ENCODE results near the gene SBNO2. TPM values are rescaled to one million over a fixed set of nuclear protein-coding genes. Genes with fewer than 3 reads are reported as not detected.

SBNO2 gene
- total and polyA plus RNA-seq, 2 of the 4 experiments (the other 2 are of a cell fraction): 13.4 to 40.5 TPM

DNA sequence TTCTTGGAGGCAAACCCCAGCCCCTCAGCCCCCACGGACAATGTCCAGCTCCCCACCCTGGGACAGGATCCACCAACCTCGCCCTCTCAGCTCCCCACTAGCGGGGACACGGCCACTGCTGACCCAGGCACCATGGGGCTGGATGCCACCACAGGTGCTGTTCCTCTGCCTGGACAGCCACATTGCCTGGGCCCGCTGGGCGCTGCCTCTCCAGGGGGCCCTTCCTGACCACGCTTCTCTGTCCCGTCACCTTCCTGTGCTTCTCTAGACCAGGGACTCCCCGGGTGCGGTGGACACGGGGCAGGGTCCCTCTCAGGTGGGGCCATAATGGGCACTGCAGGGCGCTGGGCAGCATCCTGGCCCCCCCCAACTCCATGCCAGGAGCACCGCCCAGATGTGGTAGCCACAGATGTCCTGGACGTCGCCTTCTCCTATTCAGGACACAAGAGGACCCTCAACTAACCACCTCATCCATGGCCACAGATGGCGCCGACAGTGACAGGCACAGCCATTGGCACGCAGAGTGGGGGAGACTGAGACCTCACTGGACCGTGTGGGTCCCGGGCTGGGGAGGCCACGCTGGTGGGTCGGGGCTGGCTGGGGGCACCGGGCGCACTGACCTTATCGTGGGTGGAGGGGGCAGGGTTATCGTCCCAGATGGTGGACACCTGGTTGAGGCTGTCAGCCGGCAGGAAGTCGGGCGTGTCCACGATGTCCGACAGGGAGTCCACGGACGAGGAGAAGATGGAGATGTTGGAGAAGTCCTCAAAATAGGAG, 46.9 kb downstream of the SBNO2 start:
- H2AK9ac ChIP-seq (replicated peaks; ENCODE audit: low read depth, low read length, poor library complexity): peak overlapping the region; percentile 28
- ChIA-PET CTCF (no interaction called here), POLR2A (ENCODE audit: unreplicated experiment) (no interaction called here)
- no peak overlapping the region for H3K4me2 ChIP-seq (ENCODE audit: low read depth, low read length)
- no peak overlapping the region for H3K56ac ChIP-seq (ENCODE audit: extremely low read depth, insufficient read depth, low read length)
- no peak for ATAC-seq (ENCODE audit: low read depth)
- peaks cover 8% of the 10 kb centered on the region; the same call in 1 of the 2 replicates for H3K9me1 ChIP-seq (ENCODE audit: insufficient read depth, low read length)
- H4K8ac ChIP-seq (ENCODE audit: low read depth in 2 of 2, low read length in 2 of 2): no peak overlapping the region
- peaks cover 59% of the 10 kb centered on the region for H3K36me3 ChIP-seq (ENCODE audit: control insufficient read depth, insufficient read depth, low read length)
- 92% methylated on average over 14 of the region's 33 CpGs; no CpG with 5 or more reads in 1 of the 2 experiments for WGBS, 2 experiments (ENCODE audit: extremely low coverage in 2 of 2, insufficient read length in 1 of 2)
- no peak overlapping the region for H2BK15ac ChIP-seq (ENCODE audit: low read depth, low read length)
- peaks cover 27 to 81% of the 10 kb centered on the region in 2 experiments for H3K79me1 ChIP-seq (ENCODE audit: low read depth in 1 of 2, low read length in 2 of 2)
- in situ Hi-C loops (cut with MboI; ENCODE audit: low sequenced_read_pairs) (no loop called here), intact Hi-C loops (cut with micrococcal nuclease) (no loop called here), dilution Hi-C loops (cut with HindIII; ENCODE audit: low sequenced_read_pairs, unreplicated experiment) (no loop called here)
- no peak overlapping the region; the same call in 1 of the 2 replicates for H4K91ac ChIP-seq (ENCODE audit: insufficient read depth, low read depth, low read length)
- no peaks in the 10 kb centered on the region for H3K9me3 ChIP-seq (ENCODE audit: control insufficient read depth, insufficient read depth, low read length)
- no TSS peak for BruUV-seq (replicated peaks)
- H4K20me1 ChIP-seq (ENCODE audit: insufficient read depth, low read length): peaks cover 50% of the 10 kb centered on the region
- no peaks in the 10 kb centered on the region for H3K27me3 ChIP-seq (ENCODE audit: control insufficient read depth, insufficient read depth, low read length)
- H2AFZ ChIP-seq (replicated peaks; ENCODE audit: low read length, poor library complexity): peak overlapping the region; percentile 61
- H4K5ac ChIP-seq (ENCODE audit: low read depth, low read length): no peak overlapping the region
- H3K9ac ChIP-seq (ENCODE audit: low read depth, low read length): no peak overlapping the region
- H3K23ac ChIP-seq (ENCODE audit: low read depth, low read length): no peak overlapping the region
- no peak for DNase-seq
- peak overlapping the region; percentile 50; the same call in 1 of the 2 replicates for H2AK5ac ChIP-seq (ENCODE audit: low read depth, low read length)
- H3K4me3 ChIP-seq (ENCODE audit: insufficient read depth, low read depth, low read length): no peak overlapping the region
- H3K27ac ChIP-seq (ENCODE audit: insufficient read depth, low read length): peak overlapping the region; percentile 7; the same call in 1 of the 2 replicates
- H2BK5ac ChIP-seq (ENCODE audit: low read depth, low read length, poor library complexity, severe bottlenecking): no peak overlapping the region
- H2BK120ac ChIP-seq (ENCODE audit: low read depth, low read length): no peak overlapping the region
- H3K18ac ChIP-seq (ENCODE audit: low read depth, low read length): no peak overlapping the region
- H3K4ac ChIP-seq (ENCODE audit: low read depth, low read length): no peak overlapping the region; the same call in 1 of the 2 replicates
- H2BK20ac ChIP-seq (ENCODE audit: low read depth, low read length): no peak overlapping the region
- H3K4me1 ChIP-seq (ENCODE audit: control insufficient read depth, insufficient read depth, low read length): peaks cover 19% of the 10 kb centered on the region
- H3K14ac ChIP-seq (replicated peaks; ENCODE audit: low read depth, low read length): no peak overlapping the region
- TF ChIP-seq SMC3 (IDR thresholded peaks at IDR 0.05; ENCODE audit: low read depth, low read length) (no peak), MXI1 (IDR thresholded peaks at IDR 0.05; ENCODE audit: borderline replicate concordance, low read depth, low read length) (no peak), MAZ (IDR thresholded peaks at IDR 0.05; ENCODE audit: borderline replicate concordance, low read depth, low read length) (no peak), CEBPB (IDR thresholded peaks at IDR 0.05; ENCODE audit: low read depth, low read length) (no peak), RFX5 (IDR thresholded peaks at IDR 0.05; ENCODE audit: low read depth, low read length) (no peak), CHD1 (IDR thresholded peaks at IDR 0.05; ENCODE audit: low read depth, low read length) (no peak), FOS (IDR thresholded peaks at IDR 0.05; ENCODE audit: low read depth, low read length) (no peak), NFE2L2 (IDR thresholded peaks at IDR 0.05; ENCODE audit: low read depth, low read length) (no peak), POLR2A (IDR thresholded peaks at IDR 0.05; ENCODE audit: low read depth, low read length) (no peak), MAFK (IDR thresholded peaks at IDR 0.05; ENCODE audit: low read depth, low read length) (no peak), BHLHE40 (IDR thresholded peaks at IDR 0.05; ENCODE audit: low read depth, low read length) (no peak), RCOR1 (IDR thresholded peaks at IDR 0.05; ENCODE audit: insufficient replicate concordance, low read length) (no peak)
- TF ChIP-seq, protein P1, sequence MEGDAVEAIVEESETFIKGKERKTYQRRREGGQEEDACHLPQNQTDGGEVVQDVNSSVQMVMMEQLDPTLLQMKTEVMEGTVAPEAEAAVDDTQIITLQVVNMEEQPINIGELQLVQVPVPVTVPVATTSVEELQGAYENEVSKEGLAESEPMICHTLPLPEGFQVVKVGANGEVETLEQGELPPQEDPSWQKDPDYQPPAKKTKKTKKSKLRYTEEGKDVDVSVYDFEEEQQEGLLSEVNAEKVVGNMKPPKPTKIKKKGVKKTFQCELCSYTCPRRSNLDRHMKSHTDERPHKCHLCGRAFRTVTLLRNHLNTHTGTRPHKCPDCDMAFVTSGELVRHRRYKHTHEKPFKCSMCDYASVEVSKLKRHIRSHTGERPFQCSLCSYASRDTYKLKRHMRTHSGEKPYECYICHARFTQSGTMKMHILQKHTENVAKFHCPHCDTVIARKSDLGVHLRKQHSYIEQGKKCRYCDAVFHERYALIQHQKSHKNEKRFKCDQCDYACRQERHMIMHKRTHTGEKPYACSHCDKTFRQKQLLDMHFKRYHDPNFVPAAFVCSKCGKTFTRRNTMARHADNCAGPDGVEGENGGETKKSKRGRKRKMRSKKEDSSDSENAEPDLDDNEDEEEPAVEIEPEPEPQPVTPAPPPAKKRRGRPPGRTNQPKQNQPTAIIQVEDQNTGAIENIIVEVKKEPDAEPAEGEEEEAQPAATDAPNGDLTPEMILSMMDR (conservative IDR thresholded peaks at IDR 0.05; ENCODE audit: low read depth, low read length): no peak
- TF ChIP-seq, protein P2, sequence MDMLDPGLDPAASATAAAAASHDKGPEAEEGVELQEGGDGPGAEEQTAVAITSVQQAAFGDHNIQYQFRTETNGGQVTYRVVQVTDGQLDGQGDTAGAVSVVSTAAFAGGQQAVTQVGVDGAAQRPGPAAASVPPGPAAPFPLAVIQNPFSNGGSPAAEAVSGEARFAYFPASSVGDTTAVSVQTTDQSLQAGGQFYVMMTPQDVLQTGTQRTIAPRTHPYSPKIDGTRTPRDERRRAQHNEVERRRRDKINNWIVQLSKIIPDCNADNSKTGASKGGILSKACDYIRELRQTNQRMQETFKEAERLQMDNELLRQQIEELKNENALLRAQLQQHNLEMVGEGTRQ (IDR thresholded peaks at IDR 0.05; ENCODE audit: low read depth, low read length): no peak
- TF ChIP-seq, protein P3, sequence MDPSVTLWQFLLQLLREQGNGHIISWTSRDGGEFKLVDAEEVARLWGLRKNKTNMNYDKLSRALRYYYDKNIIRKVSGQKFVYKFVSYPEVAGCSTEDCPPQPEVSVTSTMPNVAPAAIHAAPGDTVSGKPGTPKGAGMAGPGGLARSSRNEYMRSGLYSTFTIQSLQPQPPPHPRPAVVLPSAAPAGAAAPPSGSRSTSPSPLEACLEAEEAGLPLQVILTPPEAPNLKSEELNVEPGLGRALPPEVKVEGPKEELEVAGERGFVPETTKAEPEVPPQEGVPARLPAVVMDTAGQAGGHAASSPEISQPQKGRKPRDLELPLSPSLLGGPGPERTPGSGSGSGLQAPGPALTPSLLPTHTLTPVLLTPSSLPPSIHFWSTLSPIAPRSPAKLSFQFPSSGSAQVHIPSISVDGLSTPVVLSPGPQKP (IDR thresholded peaks at IDR 0.05; ENCODE audit: borderline replicate concordance, low read depth, low read length): no peak

Data from IMR-90 (cell line).